Subcutaneous abdominal adipose tissue (tissue), 5 donors: ENCODE measurements around the gene NEK2.
"Not testable (repeated sequence)": the region's sequence is repeated elsewhere in the genome, so short reads cannot be mapped to it uniquely, and the experiment has no call there.

ENCODE experiments used
- H3K27ac ChIP-seq: one replicate; pipeline ENCODE4 v1.7.0; 2013; ENCODE audit warnings: low read depth, mild to moderate bottlenecking, inconsistent platforms, low read length, moderate library complexity
- H3K27me3 ChIP-seq, 5 donors: one replicate each; pipeline ENCODE4 v1.7.0; 2013; ENCODE audit warnings: low read length in 5 of 5, inconsistent platforms in 1 of 5; ENCODE audit not compliant: control insufficient read depth in 5 of 5, insufficient read depth in 4 of 5
- H3K36me3 ChIP-seq, 5 donors: one replicate each; pipeline ENCODE4 v1.7.0; 2013; ENCODE audit warnings: low read length in 5 of 5; ENCODE audit not compliant: control insufficient read depth in 5 of 5, insufficient read depth in 5 of 5
- H3K4me1 ChIP-seq, 5 donors: one replicate each; pipeline ENCODE4 v1.7.0; 2013; ENCODE audit warnings: low read length in 5 of 5, mild to moderate bottlenecking in 3 of 5, moderate library complexity in 1 of 5; ENCODE audit not compliant: control insufficient read depth in 5 of 5, insufficient read depth in 5 of 5
- H3K4me3 ChIP-seq, 5 donors: one replicate each; pipeline ENCODE4 v1.7.0; 2013; ENCODE audit warnings: low read length in 5 of 5, low read depth in 1 of 5
- H3K9ac ChIP-seq, 5 donors: one replicate each; pipeline ENCODE4 v1.7.0; 2013; ENCODE audit warnings: low read length in 5 of 5, mild to moderate bottlenecking in 4 of 5, moderate library complexity in 3 of 5
- H3K9me3 ChIP-seq, 5 donors: one replicate each; pipeline ENCODE4 v1.7.0; 2013; ENCODE audit warnings: low read length in 5 of 5; ENCODE audit not compliant: control insufficient read depth in 5 of 5
- donor health status: healthy.
- donor health status: healthy.
- donor health status: healthy.
- donor health status: healthy.
- donor health status: healthy.

Gene NEK2

DNA sequence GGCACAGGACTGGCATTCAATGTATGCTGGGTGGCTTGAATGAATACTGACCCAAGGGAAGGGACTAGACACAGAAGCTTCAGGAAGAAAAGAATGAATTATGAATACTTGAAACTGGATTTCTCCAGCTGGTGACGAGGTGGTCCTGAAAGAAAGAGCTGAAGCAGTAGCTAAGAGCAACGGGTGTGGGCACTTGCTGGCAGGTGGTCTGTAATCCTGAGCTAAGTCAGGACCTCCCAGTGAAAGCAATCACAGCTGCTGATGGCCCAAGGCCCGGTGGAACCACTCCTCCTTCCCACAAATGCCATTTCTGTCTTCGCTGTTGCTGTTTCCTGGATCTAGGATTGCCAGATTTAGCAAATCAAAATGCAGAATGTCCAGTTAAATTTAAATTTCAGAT, 47.0 kb downstream of the NEK2 start:
- Histone ChIP-seq H3K4me3 (no peak overlapping the region), H3K9me3 (no peaks in the 10 kb centered on the region), H3K4me1 (peaks cover 0 to 18% (median 10%) of the 10 kb centered on the region in 5 donors), H3K36me3 (no peaks in the 10 kb centered on the region), H3K9ac (no peak overlapping the region), H3K27me3 (no peaks in the 10 kb centered on the region), H3K27ac (no peak overlapping the region)

DNA sequence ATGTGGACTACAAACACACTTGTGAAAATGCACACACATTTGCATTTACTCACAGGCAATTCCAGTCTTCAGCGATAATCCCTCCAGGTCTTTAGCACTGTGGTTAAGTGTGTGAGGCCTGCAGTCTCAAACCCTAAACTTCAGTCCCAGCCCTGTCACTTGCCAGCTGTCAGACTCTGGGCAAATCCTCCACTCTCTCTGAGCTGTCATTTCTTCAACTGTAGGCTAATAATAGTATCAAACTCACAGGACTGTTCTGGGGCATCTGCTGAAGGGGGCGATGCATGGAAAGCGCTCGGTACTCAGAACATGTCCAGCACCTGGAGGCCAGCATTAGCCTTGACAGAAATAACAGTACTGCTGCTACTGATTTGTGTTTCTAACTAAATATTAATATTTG, 48.2 kb downstream of the NEK2 start:
- Histone ChIP-seq H3K9ac (no peak overlapping the region), H3K27me3 (no peaks in the 10 kb centered on the region), H3K27ac (no peak overlapping the region), H3K9me3 (no peaks in the 10 kb centered on the region), H3K36me3 (no peaks in the 10 kb centered on the region), H3K4me3 (no peak overlapping the region), H3K4me1 (peaks cover 0 to 9% (median 0%) of the 10 kb centered on the region in 5 donors)

DNA sequence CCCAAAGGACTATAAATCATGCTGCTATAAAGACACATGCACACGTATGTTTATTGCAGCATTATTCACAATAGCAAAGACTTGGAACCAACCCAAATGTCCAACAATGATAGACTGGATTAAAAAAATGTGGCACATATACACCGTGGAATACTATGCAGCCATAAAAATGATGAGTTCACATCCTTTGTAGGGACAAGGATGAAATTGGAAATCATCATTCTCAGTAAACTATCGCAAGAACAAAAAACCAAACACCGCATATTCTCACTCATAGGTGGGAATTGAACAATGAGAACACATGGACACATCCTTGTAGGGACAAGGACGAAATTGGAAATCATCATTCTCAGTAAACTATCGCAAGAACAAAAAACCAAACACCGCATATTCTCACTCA, 49.6 kb downstream of the NEK2 start:
- peaks cover 0 to 12% (median 7%) of the 10 kb centered on the region in 5 donors for H3K4me1 ChIP-seq
- H3K36me3 ChIP-seq, H3K4me3 ChIP-seq, H3K9ac ChIP-seq, H3K27ac ChIP-seq, H3K27me3 ChIP-seq, H3K9me3 ChIP-seq: not testable (repeated sequence)

DNA sequence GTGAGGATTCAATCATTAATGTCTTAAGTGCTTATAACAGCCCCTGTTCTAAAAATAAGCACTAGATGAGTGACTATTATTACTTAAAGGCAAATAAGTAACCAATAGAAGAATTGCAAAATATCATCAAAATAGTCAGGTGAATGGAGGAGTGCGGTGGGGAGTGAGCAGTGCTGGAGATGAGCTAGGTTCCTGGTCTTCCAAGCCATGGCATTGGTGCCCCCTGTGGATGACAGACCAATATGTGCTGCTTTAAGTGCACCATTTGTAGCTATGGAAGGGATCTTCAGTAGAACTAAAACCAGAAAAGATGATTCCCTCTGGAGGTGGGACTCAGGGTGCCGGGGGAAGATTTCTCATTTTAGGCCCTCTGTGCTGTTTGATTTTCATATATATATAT, 50.4 kb downstream of the NEK2 start:
- H3K27ac ChIP-seq, result no peak overlapping the region
- H3K4me3 ChIP-seq, result no peak overlapping the region
- no peaks in the 10 kb centered on the region for H3K27me3 ChIP-seq
- no peaks in the 10 kb centered on the region for H3K36me3 ChIP-seq
- H3K9ac ChIP-seq, result no peak overlapping the region
- H3K9me3 ChIP-seq, result no peaks in the 10 kb centered on the region
- peaks cover 0 to 12% (median 3%) of the 10 kb centered on the region in 5 donors for H3K4me1 ChIP-seq

DNA sequence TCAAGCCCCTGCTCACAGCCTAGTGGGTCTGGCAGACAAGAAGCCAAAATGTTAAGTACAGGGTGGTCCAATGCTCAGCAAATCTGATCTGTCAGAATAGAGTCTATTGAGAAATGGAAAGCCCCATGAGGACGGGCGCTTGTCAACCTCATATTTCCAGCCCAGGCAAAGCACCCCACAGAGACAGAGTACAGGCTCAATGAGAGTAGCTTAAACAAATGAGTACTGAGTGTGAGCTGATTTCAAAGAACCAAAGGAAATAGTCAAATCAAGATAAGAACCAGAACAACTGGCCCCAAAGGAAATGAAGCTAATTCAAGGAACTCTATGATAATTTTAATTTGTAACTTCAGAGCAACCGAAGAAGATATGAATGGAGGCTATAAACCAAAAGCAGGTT, 51.9 kb downstream of the NEK2 start:
- no peaks in the 10 kb centered on the region for H3K9me3 ChIP-seq
- H3K4me1 ChIP-seq, result peaks cover 0 to 12% (median 3%) of the 10 kb centered on the region in 5 donors
- H3K9ac ChIP-seq, result no peak overlapping the region
- no peak overlapping the region for H3K4me3 ChIP-seq
- H3K27ac ChIP-seq, result no peak overlapping the region
- H3K36me3 ChIP-seq, result no peaks in the 10 kb centered on the region
- H3K27me3 ChIP-seq, result no peaks in the 10 kb centered on the region

DNA sequence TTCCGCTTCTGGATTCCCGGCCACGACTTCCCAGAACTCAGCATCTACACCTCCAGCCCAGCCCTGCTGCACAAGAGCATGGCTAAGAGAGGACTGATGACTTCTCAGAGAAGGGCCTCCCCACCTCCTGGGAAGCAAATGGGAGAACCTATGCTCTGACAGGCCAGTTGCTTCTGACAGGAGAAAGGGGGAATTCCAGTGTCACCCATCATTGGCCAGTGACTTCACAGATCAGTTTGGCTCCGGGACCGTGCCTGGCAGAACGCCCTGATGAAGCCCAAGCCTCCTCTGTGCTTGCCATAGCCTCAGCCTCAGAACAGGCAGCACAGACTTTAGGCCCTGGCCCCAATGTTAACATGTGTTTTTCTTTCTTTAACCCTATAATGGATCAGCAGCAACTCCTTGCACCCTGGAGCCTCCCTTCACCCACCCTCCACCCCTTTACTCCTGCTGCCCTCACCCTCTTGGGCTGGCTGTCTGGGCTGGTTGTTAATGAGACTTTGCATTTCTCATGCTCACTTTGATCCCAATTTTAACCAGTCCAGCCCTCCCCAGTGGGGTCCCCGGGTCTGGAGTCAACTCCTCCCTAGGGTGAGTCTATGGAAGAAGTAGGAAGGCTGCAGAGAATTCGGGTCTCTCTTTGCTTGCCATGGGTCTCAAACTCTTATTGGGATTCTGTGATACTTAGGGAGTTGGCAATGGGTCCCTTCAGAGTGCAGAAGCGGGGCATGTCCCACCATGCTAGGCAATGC, 53.8 kb downstream of the NEK2 start:
- H3K4me3 ChIP-seq, result no peak overlapping the region
- no peaks in the 10 kb centered on the region for H3K9me3 ChIP-seq
- no peak overlapping the region for H3K9ac ChIP-seq
- H3K27me3 ChIP-seq, result no peaks in the 10 kb centered on the region
- H3K4me1 ChIP-seq, result peaks cover 1 to 15% (median 10%) of the 10 kb centered on the region in 5 donors
- H3K36me3 ChIP-seq, result no peaks in the 10 kb centered on the region
- no peak overlapping the region for H3K27ac ChIP-seq

DNA sequence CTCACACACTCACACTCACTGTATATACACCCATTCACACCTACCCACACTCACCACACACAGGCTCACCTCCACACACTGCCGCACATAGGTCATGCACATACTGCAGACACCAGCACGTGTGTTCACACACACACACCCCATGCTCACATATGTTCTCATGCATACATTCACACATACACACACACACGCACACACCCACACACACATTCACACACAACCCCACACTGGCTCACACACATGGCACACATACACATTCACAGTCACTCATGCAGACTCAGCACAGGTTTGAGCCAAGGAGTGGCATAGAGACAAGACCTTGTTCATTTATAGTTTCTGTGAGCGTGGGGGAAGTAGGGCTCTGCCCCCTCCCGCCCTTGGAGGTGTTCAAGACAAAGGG, 55.3 kb downstream of the NEK2 start:
- no peaks in the 10 kb centered on the region for H3K36me3 ChIP-seq
- no peaks in the 10 kb centered on the region for H3K9me3 ChIP-seq
- H3K4me1 ChIP-seq, result peaks cover 5 to 22% (median 18%) of the 10 kb centered on the region in 5 donors
- H3K27me3 ChIP-seq, result no peaks in the 10 kb centered on the region
- H3K27ac ChIP-seq, result no peak overlapping the region
- no peak overlapping the region for H3K9ac ChIP-seq
- H3K4me3 ChIP-seq, result no peak overlapping the region

DNA sequence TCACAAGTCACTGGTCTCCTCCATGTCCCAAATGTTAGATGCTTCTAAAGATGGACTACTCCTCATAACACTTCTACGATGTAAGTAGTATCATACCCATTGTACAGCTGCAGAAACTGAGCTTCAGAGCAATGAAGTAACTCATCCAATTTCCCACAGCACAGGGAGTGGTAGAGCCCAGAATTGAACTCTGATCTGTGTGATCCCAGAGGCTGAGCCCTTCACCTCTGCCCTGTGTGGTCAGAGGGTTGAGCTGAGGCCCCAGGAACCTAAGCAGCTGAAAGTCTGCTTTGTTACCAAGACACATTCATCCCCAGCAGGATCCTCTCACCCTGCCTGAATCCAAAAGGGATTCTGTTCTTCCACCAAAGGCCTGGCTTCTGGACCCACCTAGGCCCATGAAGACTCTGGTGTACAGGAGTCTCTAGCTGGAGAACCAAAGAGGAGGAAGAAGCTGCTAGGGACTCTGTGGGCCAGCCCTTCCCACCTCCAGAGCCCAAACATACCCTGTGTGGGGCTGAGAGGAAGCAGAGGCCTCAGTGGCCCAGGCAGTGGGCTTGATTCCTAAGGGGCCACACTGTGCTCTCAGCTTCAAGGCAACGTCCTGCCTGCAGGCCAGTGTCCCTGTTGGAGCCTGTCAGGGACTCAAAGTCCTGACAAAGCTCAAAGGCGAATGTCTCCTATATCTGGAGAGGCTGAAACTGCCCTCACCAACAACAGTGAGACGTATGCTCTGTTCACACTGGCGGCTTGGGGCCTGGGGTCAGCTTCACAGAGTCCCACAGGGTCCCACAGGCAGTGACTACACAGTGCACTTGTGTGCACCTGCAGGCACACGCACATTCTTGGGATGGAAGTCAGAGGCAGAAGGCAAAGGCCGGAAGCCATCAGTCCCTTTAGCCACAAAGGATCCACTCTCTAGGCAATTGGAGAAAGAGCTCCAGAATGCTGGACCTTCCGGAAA, 56.1 kb downstream of the NEK2 start:
- Histone ChIP-seq H3K36me3 (no peaks in the 10 kb centered on the region), H3K27ac (no peak overlapping the region)

DNA sequence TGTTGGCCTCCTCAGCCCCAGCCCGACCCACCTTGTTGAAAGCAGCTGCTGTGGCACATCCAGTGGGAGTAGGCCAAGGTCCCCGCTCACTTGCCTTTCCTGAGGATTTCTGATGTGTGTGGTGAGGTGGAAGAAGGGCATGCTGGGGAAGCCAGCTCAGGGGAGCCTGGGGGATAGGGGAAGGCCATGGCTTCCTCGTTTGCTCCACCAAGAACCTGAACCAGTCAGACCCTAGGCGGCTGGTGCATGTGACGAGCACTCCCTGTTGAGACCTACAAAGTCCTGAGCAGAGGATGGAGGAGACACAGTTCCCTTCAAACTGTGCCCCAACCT, 58.5 kb downstream of the NEK2 start:
- Histone ChIP-seq H3K27me3 (no peaks in the 10 kb centered on the region), H3K9ac (no peak overlapping the region), H3K9me3 (no peaks in the 10 kb centered on the region), H3K4me3 (no peak overlapping the region), H3K4me1 (peaks cover 10 to 35% (median 27%) of the 10 kb centered on the region in 5 donors), H3K27ac (peak overlapping the region; percentile 62), H3K36me3 (no peaks in the 10 kb centered on the region)

More for the DNA sequence above, 56.1 kb downstream of the NEK2 start:
- Histone ChIP-seq H3K9me3 (no peaks in the 10 kb centered on the region), H3K9ac (no peak overlapping the region), H3K4me1 (peaks cover 5 to 22% (median 18%) of the 10 kb centered on the region in 5 donors), H3K4me3 (no peak overlapping the region), H3K27me3 (no peaks in the 10 kb centered on the region)
